Right lobe of liver (tissue), 4 donors: ENCODE measurements around the gene SCLT1.

Source experiments
- POLR2A ChIP-seq: fragments of 450-650 bp; IDR thresholded peaks from one replicate; pipeline ENCODE4 v1.6.1; 2017; ENCODE audit warnings: antibody characterized with exemption, mild to moderate bottlenecking
- TF ChIP-seq, protein P1 (sequence below), 4 donors: fragments of 200-600 bp in 3 of 4; fragments of 450-650 bp in 1 of 4; IDR thresholded peaks; one replicate each; pipeline versions ENCODE4 v1.5.1 to v1.8.0; 2016 to 2022; ENCODE audit warnings: antibody characterized with exemption in 4 of 4, mild to moderate bottlenecking in 2 of 4
- donor health status: DM: no; HTN: no; CAD: no.
- donor health status: DM: no; HTN: no; CAD: no.
- donor health status: DM: no; HTN: yes; CAD: no.

DNA sequence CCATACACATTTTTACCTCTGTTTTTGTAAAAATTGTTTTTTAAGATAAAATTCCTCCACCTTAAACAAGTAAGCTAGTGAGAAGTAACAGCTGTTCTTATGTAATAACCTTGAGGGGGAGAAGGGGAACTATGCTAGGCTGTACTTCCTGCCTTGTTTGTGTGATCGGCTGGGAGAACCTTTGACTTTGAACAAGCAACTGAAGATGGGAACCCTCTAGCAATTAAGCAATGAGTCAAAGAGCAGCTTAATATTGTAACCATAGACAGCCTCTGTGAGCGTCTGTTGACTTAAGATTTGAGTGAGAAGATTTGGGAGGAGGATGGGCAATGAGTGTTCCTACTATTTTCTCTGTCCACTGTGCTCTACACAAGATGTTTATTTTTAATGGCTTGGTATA, 135.1 kb downstream of the SCLT1 start:
- no peak for TF ChIP-seq POLR2A
- TF ChIP-seq, protein P1, sequence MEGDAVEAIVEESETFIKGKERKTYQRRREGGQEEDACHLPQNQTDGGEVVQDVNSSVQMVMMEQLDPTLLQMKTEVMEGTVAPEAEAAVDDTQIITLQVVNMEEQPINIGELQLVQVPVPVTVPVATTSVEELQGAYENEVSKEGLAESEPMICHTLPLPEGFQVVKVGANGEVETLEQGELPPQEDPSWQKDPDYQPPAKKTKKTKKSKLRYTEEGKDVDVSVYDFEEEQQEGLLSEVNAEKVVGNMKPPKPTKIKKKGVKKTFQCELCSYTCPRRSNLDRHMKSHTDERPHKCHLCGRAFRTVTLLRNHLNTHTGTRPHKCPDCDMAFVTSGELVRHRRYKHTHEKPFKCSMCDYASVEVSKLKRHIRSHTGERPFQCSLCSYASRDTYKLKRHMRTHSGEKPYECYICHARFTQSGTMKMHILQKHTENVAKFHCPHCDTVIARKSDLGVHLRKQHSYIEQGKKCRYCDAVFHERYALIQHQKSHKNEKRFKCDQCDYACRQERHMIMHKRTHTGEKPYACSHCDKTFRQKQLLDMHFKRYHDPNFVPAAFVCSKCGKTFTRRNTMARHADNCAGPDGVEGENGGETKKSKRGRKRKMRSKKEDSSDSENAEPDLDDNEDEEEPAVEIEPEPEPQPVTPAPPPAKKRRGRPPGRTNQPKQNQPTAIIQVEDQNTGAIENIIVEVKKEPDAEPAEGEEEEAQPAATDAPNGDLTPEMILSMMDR (IDR thresholded peaks at IDR 0.05), result no peak
